ENCODE results near the gene ATP6V0B. TPM values are rescaled to one million over a fixed set of nuclear protein-coding genes. Genes with fewer than 3 reads are reported as not detected.

ATP6V0B gene
- total RNA-seq, 1 donor from 2014 or later: 75.5 TPM

DNA sequence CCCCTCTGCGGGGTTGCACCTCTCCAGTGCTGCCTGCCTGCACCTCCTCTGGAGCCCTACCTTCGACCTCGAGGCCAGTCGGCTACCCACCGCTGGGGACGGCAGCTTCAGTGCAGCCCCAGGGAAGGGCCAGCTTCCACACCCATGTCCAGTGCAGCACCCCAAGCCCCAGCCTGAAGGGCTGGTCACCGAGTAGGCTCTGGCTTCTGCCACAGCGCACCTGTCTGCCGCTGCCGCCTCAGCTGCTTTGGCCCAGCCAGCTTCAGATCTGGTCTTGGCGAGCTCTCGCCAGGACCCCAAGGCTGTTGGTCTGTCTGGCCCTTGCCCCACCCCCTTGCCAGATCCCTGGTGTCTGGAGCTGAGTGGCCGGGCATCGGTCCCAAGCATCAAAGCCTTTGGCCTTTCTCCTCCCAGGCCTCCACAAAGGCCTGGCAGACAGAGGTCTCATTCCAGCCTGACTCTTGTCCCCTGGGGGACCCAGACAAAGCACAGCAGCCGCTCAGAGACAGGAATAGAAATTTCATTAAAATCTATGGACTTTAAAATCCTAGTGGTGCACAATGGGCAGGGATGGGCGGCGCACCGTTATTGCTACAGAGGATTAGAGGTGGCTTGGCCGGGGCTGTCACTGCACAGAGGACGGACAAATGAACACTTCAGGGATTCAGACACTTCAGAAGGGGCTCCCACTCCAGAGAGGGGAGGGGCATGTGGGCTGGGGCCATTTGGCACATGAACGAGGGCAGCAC is 21.4 kb downstream of the ATP6V0B start:
- H3K36me3 Mint-ChIP-seq (ENCODE audit: low read depth): peaks cover 2% of the 10 kb centered on the region
- H3K27me3 Mint-ChIP-seq: no peaks in the 10 kb centered on the region
- DNase-seq: no peak
- POLR2A ChIA-PET: interaction anchor here (0.7 kb wide), 1 partner anchor 21 kb away, joined by 4 read pairs; the partner anchor contains the start of gene ATP6V0B
- H3K4me3 Mint-ChIP-seq: no peak overlapping the region
- TF ChIP-seq, protein P1, sequence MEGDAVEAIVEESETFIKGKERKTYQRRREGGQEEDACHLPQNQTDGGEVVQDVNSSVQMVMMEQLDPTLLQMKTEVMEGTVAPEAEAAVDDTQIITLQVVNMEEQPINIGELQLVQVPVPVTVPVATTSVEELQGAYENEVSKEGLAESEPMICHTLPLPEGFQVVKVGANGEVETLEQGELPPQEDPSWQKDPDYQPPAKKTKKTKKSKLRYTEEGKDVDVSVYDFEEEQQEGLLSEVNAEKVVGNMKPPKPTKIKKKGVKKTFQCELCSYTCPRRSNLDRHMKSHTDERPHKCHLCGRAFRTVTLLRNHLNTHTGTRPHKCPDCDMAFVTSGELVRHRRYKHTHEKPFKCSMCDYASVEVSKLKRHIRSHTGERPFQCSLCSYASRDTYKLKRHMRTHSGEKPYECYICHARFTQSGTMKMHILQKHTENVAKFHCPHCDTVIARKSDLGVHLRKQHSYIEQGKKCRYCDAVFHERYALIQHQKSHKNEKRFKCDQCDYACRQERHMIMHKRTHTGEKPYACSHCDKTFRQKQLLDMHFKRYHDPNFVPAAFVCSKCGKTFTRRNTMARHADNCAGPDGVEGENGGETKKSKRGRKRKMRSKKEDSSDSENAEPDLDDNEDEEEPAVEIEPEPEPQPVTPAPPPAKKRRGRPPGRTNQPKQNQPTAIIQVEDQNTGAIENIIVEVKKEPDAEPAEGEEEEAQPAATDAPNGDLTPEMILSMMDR (IDR thresholded peaks at IDR 0.05): no peak
- H3K9me3 Mint-ChIP-seq: no peaks in the 10 kb centered on the region
- no peak overlapping the region for H3K27ac Mint-ChIP-seq
- ATAC-seq (ENCODE audit: low read depth): no peak
- intact Hi-C loops (cut with micrococcal nuclease): loop anchor here (10.0 kb wide), 1 partner anchor 639 kb away; no protein-coding TSS in a partner anchor
- peaks cover 33% of the 10 kb centered on the region for H3K4me1 Mint-ChIP-seq
- CTCF ChIA-PET: interaction anchor here (1.0 kb wide), 1 partner anchor 40 kb away, joined by 3 read pairs; no protein-coding TSS in a partner anchor

DNA sequence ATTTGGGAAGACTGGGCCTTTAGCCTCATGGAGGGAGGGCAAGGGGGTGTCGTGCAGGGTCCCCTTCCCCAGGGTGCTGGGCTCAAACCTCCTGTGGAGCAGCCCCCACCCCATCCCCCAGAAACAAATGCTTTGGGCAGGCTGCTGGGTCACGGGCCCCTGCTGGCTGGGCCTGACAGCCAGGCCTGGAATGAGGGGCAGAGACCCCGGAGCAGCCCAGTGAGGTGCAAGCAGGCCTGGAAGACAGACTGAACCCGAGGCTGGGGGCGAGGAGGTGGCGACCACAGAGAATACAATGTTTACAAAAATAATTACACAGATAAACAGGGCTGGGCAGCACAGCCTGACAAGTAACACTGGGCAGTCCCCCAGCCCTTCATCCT is 22.0 kb downstream of the ATP6V0B start:
- Mint-ChIP-seq H3K4me1 (peaks cover 29% of the 10 kb centered on the region), H3K36me3 (ENCODE audit: low read depth) (no peaks in the 10 kb centered on the region), H3K9me3 (no peaks in the 10 kb centered on the region), H3K27me3 (no peaks in the 10 kb centered on the region), H3K27ac (no peak overlapping the region), H3K4me3 (no peak overlapping the region)
- ChIA-PET CTCF (no interaction called here), POLR2A (no interaction called here)
- ATAC-seq (ENCODE audit: low read depth) (no peak), DNase-seq (no peak)
- TF ChIP-seq, protein P1 (IDR thresholded peaks at IDR 0.05): no peak
- intact Hi-C loops (cut with micrococcal nuclease): loop anchor here (10.0 kb wide), 1 partner anchor 638 kb away; no protein-coding TSS in a partner anchor

DNA sequence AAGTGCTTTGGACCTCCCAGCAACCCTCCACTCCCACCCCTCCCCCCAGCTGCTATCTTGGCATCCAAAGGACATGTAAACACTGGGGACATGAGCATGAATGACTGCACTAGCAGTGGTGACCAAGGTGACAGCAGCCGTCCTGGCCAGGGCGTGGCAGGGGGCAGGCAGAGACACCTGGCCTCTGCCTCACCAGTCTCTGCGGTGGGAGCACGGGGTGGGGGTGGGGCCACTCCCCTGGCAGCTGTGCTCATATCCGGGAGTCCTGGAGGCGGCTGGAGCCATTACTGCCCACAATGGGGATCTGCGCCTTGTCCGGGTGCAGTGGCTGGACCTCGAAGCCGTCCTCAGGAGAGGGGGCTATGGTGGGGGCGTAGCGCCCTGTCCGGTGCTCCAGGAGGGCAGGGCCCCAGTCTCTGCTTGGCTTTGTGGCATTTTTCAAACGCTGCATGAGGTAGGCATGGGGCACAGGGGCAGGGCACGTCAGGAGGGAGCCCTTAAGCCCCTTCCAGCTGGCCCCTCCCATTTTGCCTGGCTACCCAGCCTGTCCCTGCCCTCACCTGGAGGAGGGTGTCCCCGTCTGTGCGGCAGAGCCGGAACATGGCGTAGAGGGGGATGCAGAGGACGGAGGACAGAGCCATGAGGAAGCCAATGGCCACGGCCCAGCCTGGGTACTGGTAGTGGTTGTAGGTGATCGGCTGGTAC is 22.7 kb downstream of the ATP6V0B start:
- CTCF ChIA-PET: no interaction called here
- Mint-ChIP-seq H3K27ac (no peak overlapping the region), H3K4me1 (peaks cover 24% of the 10 kb centered on the region), H3K27me3 (no peaks in the 10 kb centered on the region), H3K9me3 (no peaks in the 10 kb centered on the region), H3K4me3 (no peak overlapping the region), H3K36me3 (ENCODE audit: low read depth) (no peaks in the 10 kb centered on the region)
- ATAC-seq (ENCODE audit: low read depth) (no peak), DNase-seq (no peak)
- TF ChIP-seq, protein P1 (IDR thresholded peaks at IDR 0.05): no peak
- intact Hi-C loops (cut with micrococcal nuclease): loop anchor here (10.0 kb wide), 1 partner anchor 637 kb away; no protein-coding TSS in a partner anchor
- POLR2A ChIA-PET: no interaction called here

DNA sequence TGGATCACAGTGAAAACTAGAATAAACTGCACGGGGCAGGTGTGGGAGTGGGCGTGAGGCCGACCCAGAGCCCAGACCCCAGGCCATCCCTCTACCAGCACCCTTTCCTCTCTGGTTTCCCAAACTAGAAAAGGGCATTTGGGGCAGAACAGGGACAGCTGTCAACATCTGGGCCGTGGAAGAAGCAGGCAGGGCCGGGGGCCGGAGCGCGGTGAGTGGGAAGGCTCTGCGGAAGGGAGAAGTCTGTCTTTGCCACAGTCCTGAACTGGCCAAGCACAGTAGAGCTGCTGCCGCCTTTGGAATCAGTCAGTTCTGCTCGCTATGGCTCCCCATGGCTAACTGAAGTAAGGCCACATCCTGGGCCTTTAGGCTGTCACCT is 23.2 kb downstream of the ATP6V0B start:
- Mint-ChIP-seq H3K4me3 (no peak overlapping the region), H3K36me3 (ENCODE audit: low read depth) (no peaks in the 10 kb centered on the region), H3K9me3 (no peaks in the 10 kb centered on the region), H3K27ac (no peak overlapping the region), H3K4me1 (peaks cover 19% of the 10 kb centered on the region), H3K27me3 (no peaks in the 10 kb centered on the region)
- ChIA-PET POLR2A (no interaction called here), CTCF (no interaction called here)
- no peak for DNase-seq
- intact Hi-C loops (cut with micrococcal nuclease): loop anchor here (10.0 kb wide), 1 partner anchor 637 kb away; no protein-coding TSS in a partner anchor
- ATAC-seq (ENCODE audit: low read depth): no peak
- TF ChIP-seq, protein P1 (IDR thresholded peaks at IDR 0.05): no peak

DNA sequence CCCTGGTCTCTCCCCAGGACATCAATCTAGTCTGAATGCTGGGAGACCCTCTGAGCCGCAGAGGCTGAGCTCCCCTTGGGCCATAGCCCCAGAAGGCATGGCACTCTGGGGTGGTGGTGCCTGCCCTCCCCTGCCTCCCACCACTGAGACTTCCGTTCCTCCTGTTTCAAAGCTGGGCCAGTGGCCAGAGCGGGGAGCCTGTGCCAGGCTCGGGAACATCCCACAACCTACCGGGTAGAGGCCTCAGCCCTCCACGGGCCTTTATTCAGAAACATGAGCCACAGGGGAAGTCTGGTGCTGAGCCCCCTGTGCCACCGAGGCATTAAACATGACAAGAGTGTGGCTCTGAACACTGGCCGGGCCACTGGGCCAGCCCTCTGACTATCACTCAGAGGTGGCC is 24.7 kb downstream of the ATP6V0B start:
- ATAC-seq (ENCODE audit: low read depth) (no peak), DNase-seq (no peak)
- peaks cover 6% of the 10 kb centered on the region for H3K4me1 Mint-ChIP-seq
- no peaks in the 10 kb centered on the region for H3K27me3 Mint-ChIP-seq
- no peaks in the 10 kb centered on the region for H3K9me3 Mint-ChIP-seq
- H3K36me3 Mint-ChIP-seq (ENCODE audit: low read depth): no peaks in the 10 kb centered on the region
- no peak overlapping the region for H3K4me3 Mint-ChIP-seq
- intact Hi-C loops (cut with micrococcal nuclease): loop anchor here (10.0 kb wide), 1 partner anchor 635 kb away; no protein-coding TSS in a partner anchor
- no peak overlapping the region for H3K27ac Mint-ChIP-seq
- ChIA-PET CTCF (interaction anchor here (9.2 kb wide), 1 partner anchor 36 kb away, joined by 150 read pairs; no protein-coding TSS in a partner anchor), POLR2A (no interaction called here)
- TF ChIP-seq, protein P1 (IDR thresholded peaks at IDR 0.05): no peak
